ENCODE results near the gene HAVCR1.

GRCh38 chr5:157004893-157005551 is 53.9 kb downstream of the HAVCR1 start:
- TF ChIP-seq CTCF (IDR thresholded peaks at IDR 0.05) = no peak
- TF ChIP-seq POLR2A (IDR thresholded peaks at IDR 0.05) = no peak
- no peak for TF ChIP-seq EP300 (IDR thresholded peaks at IDR 0.05)
